Activated naive CD4-positive, alpha-beta T cell treated with anti-CD3 and anti-CD28 coated beads for 36 hours (primary cell): ENCODE measurements around the gene SPHK2. TPM values are rescaled to one million over a fixed set of nuclear protein-coding genes. Genes with fewer than 3 reads are reported as not detected.
"Not testable (repeated sequence)": the region's sequence is repeated elsewhere in the genome, so short reads cannot be mapped to it uniquely, and the experiment has no call there.

Experiments
- CTCF ChIA-PET: fragments of 350-600 bp; sonication (Branson Sonifier 250); formaldehyde crosslinking; loops from one replicate; lab custom pipeline; 2021; ENCODE audit warnings: antibody characterized with exemption; lab: Charles Lee
- DNase-seq: peaks from one replicate; pipeline ENCODE4 v3.0.0-alpha.2; 2020
- H3K27ac Mint-ChIP-seq: one replicate; pipeline ENCODE4 v1.8.0; 2021; ENCODE audit warnings: mild to moderate bottlenecking, mixed read lengths
- H3K27me3 Mint-ChIP-seq: one replicate; pipeline ENCODE4 v1.8.0; 2021; ENCODE audit warnings: low read depth, mixed read lengths
- H3K36me3 Mint-ChIP-seq: one replicate; pipeline ENCODE4 v1.8.0; 2021; ENCODE audit warnings: low read depth, mixed read lengths
- H3K4me1 Mint-ChIP-seq: one replicate; pipeline ENCODE4 v1.8.0; 2021; ENCODE audit warnings: low read depth, mixed read lengths
- H3K4me3 Mint-ChIP-seq: one replicate; pipeline ENCODE4 v1.8.0; 2021; ENCODE audit warnings: mild to moderate bottlenecking, moderate library complexity, mixed read lengths
- H3K9me3 Mint-ChIP-seq: one replicate; pipeline ENCODE4 v1.8.0; 2021; ENCODE audit warnings: mixed read lengths
- intact Hi-C: fragments of 100-400 bp; cut with micrococcal nuclease; formaldehyde crosslinking; loops from one replicate; pipeline ENCODE4 v1.15.1; 2023
- total RNA-seq, 2 experiments: library from RNA; stranded (reverse); gene quantifications; one replicate each; pipeline ENCODE4 v1.2.3, GENCODE V29; 2021

Gene SPHK2, protein sequence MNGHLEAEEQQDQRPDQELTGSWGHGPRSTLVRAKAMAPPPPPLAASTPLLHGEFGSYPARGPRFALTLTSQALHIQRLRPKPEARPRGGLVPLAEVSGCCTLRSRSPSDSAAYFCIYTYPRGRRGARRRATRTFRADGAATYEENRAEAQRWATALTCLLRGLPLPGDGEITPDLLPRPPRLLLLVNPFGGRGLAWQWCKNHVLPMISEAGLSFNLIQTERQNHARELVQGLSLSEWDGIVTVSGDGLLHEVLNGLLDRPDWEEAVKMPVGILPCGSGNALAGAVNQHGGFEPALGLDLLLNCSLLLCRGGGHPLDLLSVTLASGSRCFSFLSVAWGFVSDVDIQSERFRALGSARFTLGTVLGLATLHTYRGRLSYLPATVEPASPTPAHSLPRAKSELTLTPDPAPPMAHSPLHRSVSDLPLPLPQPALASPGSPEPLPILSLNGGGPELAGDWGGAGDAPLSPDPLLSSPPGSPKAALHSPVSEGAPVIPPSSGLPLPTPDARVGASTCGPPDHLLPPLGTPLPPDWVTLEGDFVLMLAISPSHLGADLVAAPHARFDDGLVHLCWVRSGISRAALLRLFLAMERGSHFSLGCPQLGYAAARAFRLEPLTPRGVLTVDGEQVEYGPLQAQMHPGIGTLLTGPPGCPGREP
- total RNA-seq = 10 to 100 TPM; 20.1 to 20.6 TPM

GRCh38 chr19:48618916-48619691, at the start of gene SPHK2, which contains the start of gene RPL18:
Gene SPHK2 (plus strand): TSS chr19:48619506. CDS start chr19:48620515, 1,009 bp downstream.
Gene RPL18 (minus strand): TSS chr19:48619178. CDS start chr19:48619143, 35 bp downstream.
- intact Hi-C loops = loop anchor here (1.0 to 2.0 kb wide), 5 partner anchors 18 to 298 kb away; partner anchors contain the start of genes CYTH2, DBP, GRWD1 and SYNGR4
- Mint-ChIP-seq H3K27ac (peak within 1 kb of the TSS; percentile 99), H3K4me1 (peaks cover 53% of the 10 kb centered on the region), H3K9me3 (no peaks in the 10 kb centered on the region), H3K4me3 (peak within 1 kb of the TSS; percentile 99), H3K27me3 (no peaks in the 10 kb centered on the region), H3K36me3 (peaks cover 60% of the 10 kb centered on the region)
- DNase-seq = peak; percentile 95
- CTCF ChIA-PET = no interaction called here

GRCh38 chr19:48569814-48570213, 49.5 kb upstream of the SPHK2 start:
- no peak overlapping the region for H3K4me3 Mint-ChIP-seq
- CTCF ChIA-PET = interaction anchor here (1.7 kb wide), 1 partner anchor 14 kb away, joined by 7 read pairs; no protein-coding TSS in a partner anchor
- H3K36me3 Mint-ChIP-seq = no peaks in the 10 kb centered on the region
- H3K9me3 Mint-ChIP-seq = no peaks in the 10 kb centered on the region
- intact Hi-C loops = no loop called here
- no peaks in the 10 kb centered on the region for H3K4me1 Mint-ChIP-seq
- DNase-seq = no peak
- no peak overlapping the region for H3K27ac Mint-ChIP-seq
- H3K27me3 Mint-ChIP-seq = peaks cover 2% of the 10 kb centered on the region

DNA sequence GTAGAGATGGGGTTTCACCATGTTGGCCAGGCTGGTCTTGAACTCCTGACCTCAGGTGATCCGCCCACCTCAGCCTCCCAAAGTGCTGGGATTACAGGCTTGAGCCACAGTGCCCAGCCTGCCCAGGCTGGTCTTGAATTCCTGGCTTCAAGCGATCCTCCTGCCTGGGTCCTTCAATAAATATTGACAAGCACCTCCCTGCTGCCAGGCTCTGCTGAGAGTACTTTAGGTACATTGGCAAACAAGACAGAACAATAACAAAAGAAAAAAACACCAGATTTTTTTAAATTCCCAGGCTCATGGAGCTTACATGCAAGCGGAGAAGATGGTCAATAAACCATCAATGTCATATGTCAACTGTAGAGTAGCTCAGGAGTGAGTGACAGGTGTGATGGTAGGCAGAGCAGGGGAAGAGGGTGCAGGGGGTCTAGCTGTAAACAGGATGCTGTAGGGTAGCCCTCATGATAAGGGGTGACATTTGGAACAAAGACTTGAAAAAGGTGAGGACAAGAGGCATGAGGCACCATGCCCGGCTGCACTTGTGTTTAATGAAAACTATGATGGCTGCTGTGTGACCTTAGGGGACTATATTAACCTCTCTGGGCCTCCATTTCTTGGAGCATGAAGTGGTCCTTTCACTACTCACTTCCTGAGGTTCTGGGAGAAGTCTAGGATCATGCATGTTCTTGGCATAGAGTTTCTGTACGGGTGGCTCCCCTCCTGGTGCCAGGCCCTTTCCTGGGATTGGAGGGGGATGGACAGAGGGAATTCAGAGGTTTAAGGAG, 47.7 kb upstream of the SPHK2 start:
- CTCF ChIA-PET = interaction anchor here (1.7 kb wide), 1 partner anchor 13 kb away, joined by 7 read pairs; no protein-coding TSS in a partner anchor
- intact Hi-C loops = no loop called here
- Mint-ChIP-seq H3K9me3 (no peaks in the 10 kb centered on the region), H3K36me3 (no peaks in the 10 kb centered on the region), H3K27ac (no peak overlapping the region), H3K4me3 (no peak overlapping the region), H3K27me3 (peaks cover 2% of the 10 kb centered on the region), H3K4me1 (no peaks in the 10 kb centered on the region)
- no peak for DNase-seq

- no peaks in the 10 kb centered on the region for H3K4me1 Mint-ChIP-seq
- H3K4me3 Mint-ChIP-seq = no peak overlapping the region
- H3K27ac Mint-ChIP-seq = no peak overlapping the region
- no peaks in the 10 kb centered on the region for H3K36me3 Mint-ChIP-seq
- H3K27me3 Mint-ChIP-seq = no peaks in the 10 kb centered on the region
- DNase-seq = no peak
- intact Hi-C loops = no loop called here
- no peaks in the 10 kb centered on the region for H3K9me3 Mint-ChIP-seq
- CTCF ChIA-PET = no interaction called here
These were observed 46.2 kb upstream of the SPHK2 start for GRCh38 chr19:48573163-48573505.

GRCh38 chr19:48575931-48576622, 43.2 kb upstream of the SPHK2 start:
- CTCF ChIA-PET = no interaction called here
- intact Hi-C loops = no loop called here

DNA sequence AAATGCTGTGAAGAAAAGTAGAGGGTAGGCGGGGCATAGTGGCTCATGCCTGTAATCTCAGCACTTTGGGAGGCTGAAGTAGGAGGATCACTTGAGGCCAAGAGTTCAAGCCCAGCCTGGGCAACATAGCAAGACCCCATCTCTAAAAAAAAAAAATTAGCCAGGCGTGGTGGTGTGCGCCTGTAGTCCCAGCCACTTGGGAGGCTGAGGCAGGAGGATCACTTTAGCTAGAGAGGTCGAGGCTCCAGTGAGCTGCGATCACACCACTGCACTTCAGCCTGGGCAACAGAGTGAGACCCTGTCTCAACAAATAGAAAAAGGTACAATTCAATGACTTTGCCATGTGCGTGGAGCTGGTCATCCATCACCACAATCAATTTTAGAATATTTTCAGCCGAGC, 41.4 kb upstream of the SPHK2 start:
- CTCF ChIA-PET = interaction anchor here (1.0 kb wide), 1 partner anchor 88 kb away, joined by 3 read pairs; no protein-coding TSS in a partner anchor
- H3K27me3 Mint-ChIP-seq, H3K9me3 Mint-ChIP-seq, H3K36me3 Mint-ChIP-seq, H3K27ac Mint-ChIP-seq, DNase-seq, H3K4me3 Mint-ChIP-seq, H3K4me1 Mint-ChIP-seq, intact Hi-C loops: not testable (repeated sequence)

More at GRCh38 chr19:48575931-48576622, 43.2 kb upstream of the SPHK2 start:
- no peaks in the 10 kb centered on the region for H3K36me3 Mint-ChIP-seq
- H3K4me1 Mint-ChIP-seq = no peaks in the 10 kb centered on the region
- H3K27me3 Mint-ChIP-seq = no peaks in the 10 kb centered on the region
- H3K4me3 Mint-ChIP-seq = no peak overlapping the region
- no peak for DNase-seq
- no peak overlapping the region for H3K27ac Mint-ChIP-seq
- H3K9me3 Mint-ChIP-seq = no peaks in the 10 kb centered on the region

GRCh38 chr19:48578891-48579290, 40.4 kb upstream of the SPHK2 start:
- CTCF ChIA-PET = interaction anchor here (1.0 to 1.8 kb wide), 2 partner anchors 11 to 90 kb away, joined by 3 to 7 read pairs; no protein-coding TSS in a partner anchor
- no peak for DNase-seq

GRCh38 chr19:48582168-48582567, 37.1 kb upstream of the SPHK2 start:
- Mint-ChIP-seq H3K9me3 (no peaks in the 10 kb centered on the region), H3K36me3 (no peaks in the 10 kb centered on the region), H3K27ac (no peak overlapping the region), H3K4me3 (no peak overlapping the region), H3K27me3 (peaks cover 4% of the 10 kb centered on the region), H3K4me1 (peaks cover 3% of the 10 kb centered on the region)
- DNase-seq = no peak
- intact Hi-C loops = loop anchor here (5.0 kb wide), 1 partner anchor 190 kb away; the partner anchor contains the start of genes GRIN2D and KDELR1
- CTCF ChIA-PET = interaction anchor here (4.1 to 4.3 kb wide), 2 partner anchors 75 to 92 kb away, joined by 62 to 83 read pairs; no protein-coding TSS in a partner anchor

More at GRCh38 chr19:48578891-48579290, 40.4 kb upstream of the SPHK2 start:
- no peaks in the 10 kb centered on the region for H3K4me1 Mint-ChIP-seq
- H3K27ac Mint-ChIP-seq = no peak overlapping the region
- no peaks in the 10 kb centered on the region for H3K27me3 Mint-ChIP-seq
- no peaks in the 10 kb centered on the region for H3K36me3 Mint-ChIP-seq
- intact Hi-C loops = no loop called here
- H3K4me3 Mint-ChIP-seq = no peak overlapping the region
- no peaks in the 10 kb centered on the region for H3K9me3 Mint-ChIP-seq

DNA sequence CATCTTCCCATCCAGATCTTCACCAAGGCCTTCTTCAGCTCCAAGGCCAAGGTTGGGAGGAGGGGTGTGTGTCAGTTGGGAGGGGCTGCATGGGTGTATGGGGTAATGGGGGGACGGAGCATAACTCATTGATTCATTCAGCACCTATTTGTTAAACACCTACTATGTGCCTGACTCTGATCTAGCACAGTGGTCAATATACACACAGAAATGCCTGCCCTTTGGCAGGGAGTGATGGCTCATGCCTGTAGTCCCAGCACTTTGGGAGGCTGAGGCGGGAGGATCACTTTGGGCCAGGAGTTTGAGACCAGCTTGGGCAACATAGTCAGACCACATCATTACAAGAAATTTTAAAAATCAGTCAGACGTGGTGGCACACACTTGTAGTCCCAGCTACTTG, 31.9 kb upstream of the SPHK2 start:
- CTCF ChIA-PET = interaction anchor here (0.6 to 4.2 kb wide), 11 partner anchors 20 to 422 kb away, joined by 3 to 25 read pairs (median 3); no protein-coding TSS in a partner anchor
- Mint-ChIP-seq H3K36me3 (no peaks in the 10 kb centered on the region), H3K4me1 (peaks cover 11% of the 10 kb centered on the region), H3K9me3 (no peaks in the 10 kb centered on the region), H3K27me3 (peaks cover 4% of the 10 kb centered on the region), H3K27ac (no peak overlapping the region), H3K4me3 (no peak overlapping the region)
- DNase-seq = no peak
- intact Hi-C loops = no loop called here

DNA sequence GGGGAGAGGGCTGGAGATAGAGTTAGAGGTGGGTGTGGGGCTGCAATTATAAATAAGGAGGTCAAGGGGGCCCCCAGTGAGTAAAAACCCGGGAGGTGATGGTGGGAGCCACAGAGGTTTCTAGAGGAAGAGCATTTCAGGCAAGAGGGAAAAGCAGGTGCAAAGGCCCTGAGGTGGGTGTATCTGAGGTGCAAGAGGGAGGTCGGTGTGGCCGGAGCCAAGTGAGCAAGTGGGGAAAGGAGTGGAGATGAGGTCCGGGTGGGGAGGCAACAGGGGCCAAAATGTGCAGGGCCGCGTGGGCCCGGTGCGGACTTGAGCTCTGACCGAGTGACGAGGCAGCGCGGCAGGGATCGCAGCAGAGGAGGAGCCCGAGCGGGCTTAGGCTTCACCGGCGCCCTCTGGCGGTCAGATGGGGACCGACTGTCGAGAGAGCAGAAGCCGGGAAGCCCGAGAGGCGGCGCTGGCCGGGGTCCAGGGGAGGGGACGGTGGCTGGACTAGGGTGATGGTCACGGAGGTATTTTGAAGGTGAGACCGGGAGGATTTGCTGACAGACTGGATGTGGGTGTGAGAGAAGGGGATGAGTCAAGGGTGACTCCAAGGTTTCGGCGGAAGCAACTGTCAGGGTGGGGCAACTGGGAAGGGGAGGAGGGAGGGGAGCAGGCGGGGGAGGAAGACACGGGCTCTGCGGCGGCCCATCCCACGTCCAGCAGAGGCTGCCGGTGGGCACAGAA, 30.5 kb upstream of the SPHK2 start:
- H3K27me3 Mint-ChIP-seq = peaks cover 4% of the 10 kb centered on the region
- H3K9me3 Mint-ChIP-seq = no peaks in the 10 kb centered on the region
- peak overlapping the region; percentile 66 for H3K4me3 Mint-ChIP-seq
- H3K4me1 Mint-ChIP-seq = peaks cover 11% of the 10 kb centered on the region
- peak; percentile 91 for DNase-seq
- intact Hi-C loops = no loop called here
- H3K27ac Mint-ChIP-seq = peak overlapping the region; percentile 16
- CTCF ChIA-PET = interaction anchor here (0.6 to 4.2 kb wide), 12 partner anchors 8 to 1885 kb away, joined by 3 to 25 read pairs (median 4); no protein-coding TSS in a partner anchor
- H3K36me3 Mint-ChIP-seq = no peaks in the 10 kb centered on the region
